NCI-H82 (cell line): ENCODE data around the gene SLC16A3.

Experiments used
- DNase-seq: peaks from one replicate; lab custom pipeline; 2025; lab: John Stamatoyannopoulos, UW

The SLC16A3 gene

DNA sequence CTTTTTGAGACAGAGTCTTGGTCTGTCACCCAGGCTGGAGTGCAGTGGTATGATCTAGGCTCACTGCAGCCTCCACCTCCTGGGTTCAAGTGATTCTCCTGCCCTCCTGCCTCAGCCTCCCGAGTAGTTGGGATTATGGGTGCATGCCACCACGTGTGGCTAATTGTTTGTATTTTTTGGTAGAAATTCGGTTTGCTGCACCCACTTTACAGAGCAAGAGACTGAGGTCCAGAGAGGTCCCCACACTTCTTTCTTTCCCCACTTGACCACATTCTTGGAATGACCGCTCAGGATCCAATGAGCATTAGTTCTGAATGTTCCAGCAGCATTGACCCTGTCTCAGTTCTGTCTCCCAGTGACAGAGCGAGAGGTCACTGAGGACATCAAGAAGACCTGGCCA lies 5.3 kb upstream of the SLC16A3 start:
- DNase-seq: no peak

DNA sequence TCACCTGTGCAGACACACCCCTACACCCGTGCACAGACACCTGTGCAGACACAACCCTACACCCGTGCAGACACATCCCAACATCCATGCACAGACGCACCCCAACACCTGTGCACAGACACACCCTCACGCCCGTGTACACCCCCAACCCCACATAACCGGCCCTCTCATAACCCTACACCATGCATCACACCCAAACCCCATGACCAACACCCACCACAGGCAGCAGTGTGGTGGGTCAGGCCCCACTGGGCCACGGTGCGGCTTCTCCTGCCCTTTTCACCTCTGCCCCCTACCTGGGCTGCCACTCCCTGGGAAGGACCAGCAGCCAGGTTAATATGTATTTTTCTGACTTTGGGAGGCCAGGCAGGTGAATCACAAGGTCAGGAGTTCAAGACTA lies 4.2 kb upstream of the SLC16A3 start:
- DNase-seq: no peak

DNA sequence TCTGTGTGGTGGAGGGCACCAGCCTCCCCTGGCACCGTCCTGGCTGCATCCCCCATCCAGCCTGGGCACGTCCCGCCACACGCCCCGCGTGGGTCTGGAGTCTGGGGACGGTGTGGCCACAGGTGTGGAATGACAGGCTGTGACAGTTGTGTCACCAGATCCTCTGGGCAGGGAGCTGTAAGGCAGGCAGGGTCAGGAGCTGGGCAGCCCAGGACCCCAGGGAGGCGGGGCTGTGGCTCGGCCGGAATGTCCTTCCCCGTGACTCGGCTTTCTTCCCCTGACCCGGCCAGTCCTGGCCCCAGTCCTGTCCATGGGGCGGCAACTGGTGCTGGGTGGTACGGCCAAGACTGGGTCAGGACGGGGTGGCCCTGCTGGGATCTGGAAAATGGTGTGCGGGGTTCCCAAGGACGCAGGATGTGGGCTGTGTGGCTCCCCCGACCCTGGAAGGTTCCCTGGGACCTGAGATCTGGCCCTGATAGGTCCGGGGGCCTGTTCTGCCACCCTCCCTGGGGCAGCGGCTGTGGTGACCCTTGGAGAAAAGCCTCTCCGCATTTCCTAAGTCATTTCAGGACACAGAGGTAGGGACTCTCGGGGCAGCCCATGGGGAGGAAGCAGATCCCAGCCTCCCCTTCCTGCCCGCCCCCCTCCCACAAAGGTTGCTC lies 3.3 kb upstream of the SLC16A3 start:
- no peak for DNase-seq

DNA sequence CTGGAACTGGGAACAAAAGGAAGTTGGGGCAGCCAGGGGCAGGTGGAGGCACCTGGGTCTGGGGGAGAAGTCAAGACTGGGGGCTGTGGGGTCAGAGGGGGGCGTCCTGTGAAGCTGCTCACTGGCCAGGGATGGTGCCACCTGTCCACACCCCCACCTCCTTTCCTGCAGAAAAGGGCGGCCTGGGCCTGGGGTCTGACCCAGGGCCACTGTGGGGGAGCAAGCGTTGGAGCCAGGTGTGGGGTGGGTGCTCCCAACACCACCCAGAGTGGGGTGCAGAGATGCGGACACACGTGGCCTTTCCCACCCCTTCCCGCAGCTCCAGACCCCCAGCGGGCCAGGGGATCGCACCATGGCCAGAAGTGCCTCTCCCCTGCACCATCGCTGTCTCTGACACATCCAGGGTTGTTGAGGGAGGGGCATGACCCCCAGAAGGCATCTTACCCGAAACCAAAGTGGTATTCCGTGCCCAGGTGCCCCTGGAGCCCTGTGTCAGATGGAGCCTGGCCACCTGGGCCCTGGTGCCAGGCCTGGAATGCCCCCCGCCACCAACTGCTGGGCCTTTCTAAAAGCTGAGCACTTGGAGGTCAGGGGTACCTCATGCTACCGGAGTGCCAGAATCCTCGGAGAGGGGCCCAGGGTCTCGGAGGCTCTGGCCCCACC lies 2.6 kb upstream of the SLC16A3 start:
- DNase-seq: no peak

DNA sequence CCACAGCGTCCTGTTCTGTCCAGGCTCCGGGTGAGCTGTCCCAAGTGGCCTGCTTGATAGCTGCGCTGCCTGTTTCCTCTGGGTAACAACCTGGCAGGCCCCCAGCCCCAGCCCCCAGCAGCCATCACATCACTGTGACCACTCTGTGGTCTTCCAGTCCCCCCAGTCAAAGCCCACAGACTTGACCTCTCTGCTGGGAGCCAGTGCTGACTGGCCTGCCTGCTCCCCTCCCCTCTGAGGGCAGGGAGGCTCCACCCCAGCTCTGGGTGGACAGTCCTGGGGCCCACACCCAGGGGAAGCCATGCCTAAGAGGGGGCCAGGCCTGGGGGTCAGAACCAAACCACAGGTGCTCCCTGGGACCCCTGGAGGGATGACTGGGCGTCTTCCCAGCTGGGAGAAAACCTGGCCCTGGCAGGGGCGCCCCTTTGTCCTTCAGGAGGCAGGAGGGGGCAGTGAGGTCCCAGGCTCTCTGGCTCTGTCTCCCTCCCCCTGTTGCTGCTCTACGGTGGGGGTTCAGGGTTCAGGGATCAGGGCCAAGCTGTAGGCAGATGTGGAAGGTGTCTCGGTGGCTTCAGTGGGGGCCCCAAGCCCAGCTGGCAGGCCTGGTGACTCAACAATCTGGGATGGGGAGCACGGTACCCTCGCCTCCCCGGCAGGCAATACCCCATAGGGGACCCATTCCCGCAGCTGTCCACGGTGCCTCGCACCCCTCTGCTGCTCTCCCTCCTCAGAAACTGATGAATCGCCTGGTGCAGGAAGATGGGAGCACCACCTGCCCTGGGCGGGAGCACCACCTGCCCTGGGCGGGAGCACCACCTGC lies 1.8 kb upstream of the SLC16A3 start:
- no peak for DNase-seq

DNA sequence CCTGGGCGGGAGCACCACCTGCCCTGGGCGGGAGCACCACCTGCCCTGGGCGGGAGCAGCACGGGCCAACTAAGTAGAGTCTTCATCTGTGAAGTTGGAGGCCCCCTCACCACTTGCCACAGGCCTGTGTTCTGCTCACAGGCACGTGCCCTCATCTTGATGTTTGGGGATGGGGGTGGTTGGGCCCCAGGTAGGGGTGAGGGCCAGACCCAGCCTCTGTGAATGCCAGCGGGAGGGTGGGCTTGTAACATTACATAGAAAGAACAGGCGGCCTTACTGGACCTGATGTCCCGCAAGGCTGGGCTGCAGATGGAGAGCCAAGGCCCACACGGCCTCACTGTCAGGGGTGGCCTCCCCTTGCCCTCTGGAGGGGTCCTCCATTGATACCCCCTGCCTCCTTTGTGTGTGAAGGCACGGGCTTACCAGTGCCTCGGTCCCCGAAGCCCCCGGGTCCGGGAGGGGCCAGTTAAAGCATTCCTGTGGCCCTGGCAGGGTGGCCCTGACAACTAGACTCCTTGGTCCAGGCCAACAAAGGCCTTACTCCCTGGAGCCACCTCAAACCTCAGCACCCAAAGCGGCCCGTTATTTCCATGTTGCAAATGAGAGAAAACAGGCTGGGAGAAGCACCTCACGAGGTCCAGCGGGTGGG lies 1.1 kb upstream of the SLC16A3 start:
- DNase-seq: no peak

DNA sequence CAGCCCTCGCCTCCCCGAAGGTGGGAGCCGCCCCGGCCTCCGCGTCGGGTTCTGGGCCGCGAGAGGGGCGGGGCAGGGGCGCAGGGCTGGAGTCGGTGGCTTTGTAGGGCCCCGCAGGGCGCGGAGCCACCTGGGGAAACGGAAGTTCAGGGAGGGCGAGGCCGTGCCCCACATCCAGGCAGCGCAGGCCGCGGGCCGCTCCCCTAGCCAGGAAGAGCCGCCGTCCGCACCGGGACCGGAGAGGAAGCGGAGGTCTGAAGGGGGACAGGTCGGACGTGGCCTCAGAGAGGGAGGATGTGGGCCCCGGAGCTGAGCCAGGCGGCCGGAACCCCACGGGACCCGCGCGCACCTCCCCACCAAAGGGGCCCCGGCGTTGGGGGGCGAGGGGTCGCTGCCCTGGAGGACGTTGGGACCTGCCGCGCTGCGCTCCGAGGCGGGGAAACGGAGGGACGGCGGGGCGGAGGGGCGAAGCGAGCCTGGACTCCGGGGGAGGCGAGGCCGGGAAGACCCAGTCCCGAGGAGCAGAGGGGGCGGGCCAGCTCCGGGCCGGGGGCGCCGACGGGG lies 482 bp upstream of the SLC16A3 start:
- no peak for DNase-seq

DNA sequence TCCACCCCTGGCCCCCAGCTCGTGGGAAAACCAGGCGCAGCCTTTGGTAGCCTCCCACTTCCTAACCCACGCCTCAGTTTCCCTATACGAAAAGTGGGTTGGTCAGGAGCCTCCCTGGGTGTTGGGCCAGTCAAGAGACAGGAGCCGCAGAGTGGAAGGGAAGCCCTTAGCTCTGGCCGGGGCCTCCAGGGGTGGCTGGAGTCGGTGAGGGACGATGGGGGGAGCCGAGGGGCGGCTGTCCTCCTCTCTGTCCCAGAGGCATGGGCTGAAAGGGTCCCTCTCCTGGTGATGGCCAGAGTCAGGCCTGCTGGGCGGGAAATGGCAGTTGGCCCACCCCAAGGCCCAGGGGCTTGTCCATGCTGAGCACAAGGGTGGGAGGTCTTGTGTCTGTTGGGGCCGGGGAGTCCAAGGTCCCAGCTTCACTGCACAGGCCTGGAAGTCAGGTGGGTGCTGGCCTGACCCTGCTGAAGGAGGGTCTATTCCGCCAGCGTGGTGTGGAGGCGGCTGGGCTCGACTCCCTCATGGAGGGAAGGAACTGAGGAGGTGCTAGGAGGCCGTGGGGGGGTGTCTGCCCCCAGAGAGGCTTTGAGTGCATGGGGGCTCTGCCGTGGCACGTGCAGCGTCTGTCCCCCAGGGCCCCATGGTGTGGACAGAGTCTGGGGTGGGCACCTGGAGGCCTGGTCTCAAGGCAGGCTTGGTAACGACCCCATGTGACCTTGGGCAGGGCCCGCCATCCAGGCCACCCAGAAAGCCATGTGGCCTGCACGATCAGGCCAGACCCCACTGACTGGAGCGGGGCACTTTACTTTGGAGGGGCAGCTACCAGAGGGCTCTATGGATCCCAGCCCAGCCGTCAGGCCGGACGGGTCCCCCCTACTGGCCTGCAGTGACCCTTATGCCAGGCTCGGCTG lies 1.1 kb downstream of the SLC16A3 start:
- no peak for DNase-seq

DNA sequence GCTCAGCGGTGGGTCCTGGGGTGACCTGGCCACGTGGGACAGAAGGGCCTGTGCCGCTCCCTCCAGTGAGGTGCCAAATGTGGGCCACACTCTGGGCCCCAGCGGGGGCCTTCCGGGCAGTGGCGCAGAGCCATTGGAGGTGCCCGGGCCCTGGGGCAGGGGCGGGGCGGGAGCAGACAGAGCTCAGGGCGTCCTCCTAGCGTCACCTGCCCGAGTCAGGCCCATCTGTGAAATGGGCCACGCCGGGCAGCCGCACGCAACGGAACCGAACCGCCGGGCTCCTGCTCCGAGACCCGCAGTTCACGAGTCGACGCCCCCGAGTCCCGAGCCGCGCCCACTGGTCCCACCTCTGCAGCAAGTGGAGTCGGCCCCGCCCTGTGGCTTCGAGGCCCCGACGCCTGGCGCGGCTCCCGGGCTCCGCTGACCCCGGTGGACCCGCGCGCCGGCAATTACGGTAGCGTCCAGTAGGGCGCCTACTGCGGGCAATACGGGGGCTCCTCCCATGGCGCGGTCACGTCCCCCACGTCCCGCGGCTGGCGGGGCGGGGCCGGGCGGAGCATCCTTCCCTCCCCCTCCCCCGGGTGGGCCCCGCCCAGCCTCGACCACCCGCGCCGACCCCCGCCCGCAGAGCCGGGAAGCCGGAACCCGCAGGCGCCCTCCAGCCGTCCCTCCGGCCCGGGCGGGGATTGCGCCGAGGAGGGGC lies 1.9 kb downstream of the SLC16A3 start:
- DNase-seq: peak; percentile 60

DNA sequence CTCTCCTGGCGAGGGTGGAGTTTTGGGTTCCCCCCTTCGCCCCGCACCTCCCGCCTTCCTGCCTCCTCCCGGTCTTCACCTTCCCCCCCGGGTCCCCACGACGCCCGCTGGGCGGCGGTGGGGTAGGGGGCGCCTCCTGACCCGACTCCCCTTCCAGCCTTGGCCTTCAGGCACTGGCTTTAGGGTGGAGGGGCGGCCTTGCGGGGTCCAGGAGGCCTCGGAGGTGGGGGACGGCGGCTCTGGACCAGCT lies 2.4 kb downstream of the SLC16A3 start:
- DNase-seq: no peak

DNA sequence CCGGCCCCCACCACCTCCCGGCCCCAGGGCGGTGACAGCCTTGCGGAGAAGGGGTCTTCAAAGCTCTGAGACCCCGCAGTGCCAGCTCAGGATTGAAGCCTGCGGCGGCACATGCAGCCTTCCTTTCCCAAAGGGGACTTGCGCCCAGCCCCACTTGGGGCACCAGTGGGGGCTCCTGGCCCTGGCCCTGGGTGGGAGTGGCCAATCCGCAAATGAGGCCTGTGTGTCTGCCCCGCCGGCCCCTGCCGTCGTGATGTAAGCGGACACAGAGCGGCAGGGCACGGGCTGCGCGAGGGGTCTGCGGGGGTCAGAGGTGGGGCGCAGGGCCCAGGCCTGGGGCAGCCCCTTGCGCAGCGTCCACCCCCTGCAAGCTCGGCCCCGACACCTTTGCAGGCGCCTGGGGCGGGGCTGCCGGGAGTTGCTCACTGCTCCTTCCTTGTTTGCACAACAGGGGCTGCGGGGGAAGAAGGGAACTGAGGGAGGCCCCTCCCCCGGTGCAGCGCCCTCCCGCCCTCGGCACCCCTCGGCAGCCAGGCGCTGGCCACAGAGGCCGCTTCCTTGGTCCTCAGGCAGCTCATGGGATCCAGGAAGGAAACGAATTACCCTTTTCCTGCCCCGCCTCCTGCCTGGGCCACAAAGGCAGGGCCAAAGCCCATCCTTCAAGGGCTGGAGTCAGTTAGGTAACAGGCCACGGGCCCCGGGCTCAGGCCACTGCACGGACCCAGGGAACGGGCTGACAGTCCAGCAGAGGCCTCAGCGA lies 2.9 kb downstream of the SLC16A3 start:
- DNase-seq: no peak

DNA sequence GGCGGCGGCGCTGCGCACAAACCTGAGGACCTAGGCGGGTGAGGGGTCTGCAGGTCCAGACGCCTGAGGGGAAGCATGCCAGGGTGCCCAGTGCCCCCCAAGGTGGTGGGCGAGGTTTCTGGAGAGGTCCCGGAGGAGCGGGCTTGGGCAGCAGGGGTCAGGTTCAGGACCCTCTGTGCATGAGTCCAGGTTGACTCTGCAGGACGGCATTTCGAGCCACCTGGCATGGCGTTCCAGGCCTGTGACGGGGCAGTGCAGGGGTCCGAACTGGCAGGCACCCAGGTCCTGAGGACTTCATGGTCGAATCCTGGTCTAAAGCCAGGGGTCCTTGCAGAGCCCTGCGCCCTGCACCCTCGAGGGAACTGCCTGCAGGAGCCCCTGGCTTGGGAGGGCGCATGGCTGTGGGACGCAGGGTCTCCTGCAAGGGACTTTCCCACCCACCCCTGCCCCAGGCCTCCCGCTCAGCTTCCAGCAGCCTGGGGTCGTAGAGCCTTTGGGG lies 3.5 kb downstream of the SLC16A3 start:
- DNase-seq: no peak

DNA sequence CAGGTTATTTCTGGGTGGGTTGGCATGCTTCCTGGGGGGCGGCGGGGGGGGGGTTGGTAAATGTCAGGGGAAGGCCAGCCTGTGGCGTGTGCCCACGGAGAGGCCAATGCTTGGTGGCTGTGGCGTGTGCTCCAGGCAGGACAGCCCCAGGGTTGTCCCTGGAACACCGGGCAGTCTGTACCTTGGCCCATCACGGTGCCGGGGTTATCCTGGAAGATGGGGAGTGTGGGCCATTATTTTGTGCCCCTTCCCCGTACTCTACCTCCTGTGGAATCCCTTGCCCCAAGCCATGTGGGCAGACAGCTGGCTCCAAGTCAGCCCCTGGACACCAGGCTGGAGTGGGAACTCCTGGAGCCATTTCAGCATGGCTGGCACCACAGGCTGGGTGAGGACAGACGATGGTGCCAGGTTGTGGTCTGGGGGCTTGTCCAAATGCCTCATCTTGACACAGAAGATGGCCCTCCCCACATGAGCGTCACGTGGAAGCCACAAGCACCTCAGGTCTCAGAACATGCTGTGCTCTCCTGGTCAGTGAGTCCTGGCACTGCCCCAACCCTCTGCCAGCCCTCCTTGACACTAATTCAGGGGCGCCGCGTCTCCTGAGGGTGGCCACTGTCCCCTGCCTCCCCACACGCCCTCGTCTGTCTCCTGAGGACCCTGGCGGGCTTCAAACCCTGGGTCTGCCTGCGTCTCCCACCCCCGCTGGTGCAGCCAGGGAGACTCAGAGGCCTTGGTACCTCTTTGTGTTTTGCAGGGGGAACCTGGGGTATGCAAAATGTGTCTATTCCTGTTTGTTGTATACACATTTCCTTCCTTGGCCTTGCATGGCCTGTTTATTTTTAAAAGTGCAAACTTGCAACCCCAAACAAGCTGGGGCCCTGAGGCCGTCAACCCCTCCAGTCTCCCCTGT lies 4.3 kb downstream of the SLC16A3 start:
- DNase-seq: no peak

DNA sequence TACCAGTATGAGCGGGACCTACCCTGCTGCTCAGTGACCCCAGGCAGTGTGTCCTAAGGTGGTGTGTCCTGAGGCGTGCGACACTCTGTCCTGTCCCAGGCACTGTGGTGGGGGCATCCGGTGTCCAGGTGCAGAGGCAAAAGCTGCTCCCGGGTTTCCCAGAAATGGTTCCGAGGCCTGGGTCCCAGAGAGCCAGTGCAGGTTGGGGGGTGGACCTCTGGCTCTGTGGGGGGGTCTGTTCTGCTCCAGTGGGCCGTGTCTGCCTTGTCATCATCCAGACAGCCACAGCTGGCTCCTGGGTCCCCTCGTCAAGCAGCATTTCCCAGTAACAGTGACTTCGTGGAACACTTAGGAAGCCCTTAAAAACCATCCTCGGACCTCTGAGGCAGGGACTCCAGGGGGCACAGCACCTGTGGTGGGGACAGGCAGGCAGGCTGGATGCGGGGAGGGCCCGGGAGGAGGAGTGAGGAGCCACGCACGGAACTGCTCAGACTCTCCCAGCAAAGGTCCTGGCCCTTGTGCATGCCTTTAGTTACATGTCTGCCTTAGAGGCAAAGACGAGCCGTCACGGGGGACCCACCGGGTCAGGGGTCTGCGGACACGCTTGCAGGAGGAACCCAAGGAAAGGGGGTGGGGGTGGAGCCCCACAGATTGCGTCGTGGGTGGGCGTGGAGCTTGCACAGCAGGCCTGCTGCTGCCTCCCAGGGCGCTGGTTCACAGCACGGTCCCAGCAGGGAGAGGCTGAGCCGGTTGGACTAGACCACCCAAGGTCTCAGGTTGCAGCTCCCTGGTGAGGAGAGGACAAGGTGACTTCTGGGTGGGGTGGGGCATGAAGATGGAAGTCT lies 5.6 kb downstream of the SLC16A3 start:
- no peak for DNase-seq

DNA sequence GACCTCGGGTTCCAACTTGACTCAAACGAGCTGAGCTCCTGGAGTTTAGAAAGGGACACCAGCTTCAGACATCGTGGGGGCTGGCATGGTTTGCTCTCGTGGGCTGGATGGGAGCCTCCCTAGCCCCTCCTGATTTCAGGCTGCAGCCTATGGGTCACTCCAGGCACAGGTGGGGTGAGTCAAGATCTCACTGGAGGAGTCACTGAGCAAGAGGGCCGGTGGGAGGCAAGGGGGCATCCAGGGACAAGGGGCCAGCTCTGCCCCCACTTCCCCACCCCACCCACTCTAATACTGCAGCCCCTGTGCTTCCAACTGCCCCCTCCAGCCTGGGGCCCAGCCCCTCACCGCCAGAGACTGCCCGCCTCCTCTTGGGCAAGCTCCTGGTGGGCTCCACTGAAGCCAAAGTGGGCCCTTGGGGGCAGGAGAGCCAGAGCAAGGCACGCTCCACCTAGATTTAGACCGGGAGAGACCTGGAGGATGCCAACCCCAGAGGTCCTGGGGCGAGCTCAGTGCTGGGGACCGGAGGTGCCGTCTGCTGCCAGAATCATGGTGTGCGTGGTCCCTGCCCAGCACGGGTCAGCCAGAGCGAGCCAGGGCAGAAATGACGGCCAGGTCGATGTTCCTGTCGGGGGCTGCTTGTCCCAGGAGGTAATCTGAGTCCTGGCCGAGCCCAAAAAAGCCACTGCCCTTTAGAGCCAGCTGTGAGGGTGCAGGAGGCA lies 6.4 kb downstream of the SLC16A3 start:
- no peak for DNase-seq

DNA sequence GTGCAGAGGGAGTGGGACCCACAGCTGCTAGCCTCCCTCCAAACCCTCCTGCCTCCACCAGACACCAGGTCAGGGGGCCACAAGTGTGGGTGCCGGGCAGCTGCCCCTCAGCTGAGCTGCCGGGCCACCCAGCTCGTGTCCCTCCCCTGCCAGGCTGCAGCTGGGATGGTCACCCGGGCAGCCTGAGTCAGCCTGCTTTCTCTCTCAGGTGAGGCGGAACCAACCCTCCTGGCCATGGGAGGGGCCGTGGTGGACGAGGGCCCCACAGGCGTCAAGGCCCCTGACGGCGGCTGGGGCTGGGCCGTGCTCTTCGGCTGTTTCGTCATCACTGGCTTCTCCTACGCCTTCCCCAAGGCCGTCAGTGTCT lies 6.9 kb downstream of the SLC16A3 start:
- DNase-seq: no peak
